Gastrocnemius medialis (tissue), 4 donors: Measurements from ENCODE around the gene ZSCAN10.

Experiments
- POLR2A ChIP-seq, 2 donors: fragments of 450-650 bp; IDR thresholded peaks; one replicate each; pipeline ENCODE4 v1.6.1; 2017; ENCODE audit warnings: antibody characterized with exemption in 2 of 2, mild to moderate bottlenecking in 2 of 2, moderate library complexity in 2 of 2
- TF ChIP-seq, protein P1 (sequence below), 5 experiments: fragments of 450-650 bp in 3 of 5; fragments of 200-600 bp in 2 of 5; sonication (generic) in 2 of 5; IDR thresholded peaks in 4 of 5; conservative IDR thresholded peaks in 1 of 5; 1 replicate in 4 of 5; 2 replicates in 1 of 5; pipeline ENCODE4 v1.5.1; 2016 to 2019; ENCODE audit warnings: antibody characterized with exemption in 5 of 5, mild to moderate bottlenecking in 3 of 5, moderate library complexity in 3 of 5

GRCh38 chr16:3085868-3086595 lies 13.1 kb downstream of the ZSCAN10 start:
- TF ChIP-seq, protein P1, sequence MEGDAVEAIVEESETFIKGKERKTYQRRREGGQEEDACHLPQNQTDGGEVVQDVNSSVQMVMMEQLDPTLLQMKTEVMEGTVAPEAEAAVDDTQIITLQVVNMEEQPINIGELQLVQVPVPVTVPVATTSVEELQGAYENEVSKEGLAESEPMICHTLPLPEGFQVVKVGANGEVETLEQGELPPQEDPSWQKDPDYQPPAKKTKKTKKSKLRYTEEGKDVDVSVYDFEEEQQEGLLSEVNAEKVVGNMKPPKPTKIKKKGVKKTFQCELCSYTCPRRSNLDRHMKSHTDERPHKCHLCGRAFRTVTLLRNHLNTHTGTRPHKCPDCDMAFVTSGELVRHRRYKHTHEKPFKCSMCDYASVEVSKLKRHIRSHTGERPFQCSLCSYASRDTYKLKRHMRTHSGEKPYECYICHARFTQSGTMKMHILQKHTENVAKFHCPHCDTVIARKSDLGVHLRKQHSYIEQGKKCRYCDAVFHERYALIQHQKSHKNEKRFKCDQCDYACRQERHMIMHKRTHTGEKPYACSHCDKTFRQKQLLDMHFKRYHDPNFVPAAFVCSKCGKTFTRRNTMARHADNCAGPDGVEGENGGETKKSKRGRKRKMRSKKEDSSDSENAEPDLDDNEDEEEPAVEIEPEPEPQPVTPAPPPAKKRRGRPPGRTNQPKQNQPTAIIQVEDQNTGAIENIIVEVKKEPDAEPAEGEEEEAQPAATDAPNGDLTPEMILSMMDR (IDR thresholded peaks at IDR 0.05 in 4 of 5, conservative IDR thresholded peaks at IDR 0.05 in 1 of 5), result no peak
- TF ChIP-seq POLR2A (IDR thresholded peaks at IDR 0.05), result no peak
